ENCODE measurements around the gene KIAA0930. TPM values are rescaled to one million over a fixed set of nuclear protein-coding genes. Genes with fewer than 3 reads are reported as not detected.

The KIAA0930 gene
- total RNA-seq, 2 donors from 2014 or later = 29.1 to 55.1 TPM

- 45% methylated on average over 15 of the region's 15 CpGs for WGBS
- Histone ChIP-seq H3K4me3 (no peak overlapping the region), H3K36me3 (no peaks in the 10 kb centered on the region), H3K27ac (peak overlapping the region; percentile 76 to 83), H3K9me3 (no peaks in the 10 kb centered on the region), H3K27me3 (replicated peaks; ENCODE audit: insufficient read depth) (no peaks in the 10 kb centered on the region), H3K4me1 (replicated peaks) (peaks cover 11% of the 10 kb centered on the region)
- peak; percentile 7 for TF ChIP-seq POLR2AphosphoS5 (IDR thresholded peaks at IDR 0.05)
- no peak for TF ChIP-seq CTCF (IDR thresholded peaks at IDR 0.05)
- TF ChIP-seq POLR2A (IDR thresholded peaks at IDR 0.05) = no peak
- DNase-seq (ENCODE audit: low spot score) = no peak
- intact Hi-C loops (cut with DNase I) = no loop called here
These were observed 32.9 kb upstream of the KIAA0930 start for GRCh38 chr22:45273452-45274075.

- TF ChIP-seq POLR2AphosphoS5 (IDR thresholded peaks at IDR 0.05) (no peak), CTCF (IDR thresholded peaks at IDR 0.05) (no peak), POLR2A (IDR thresholded peaks at IDR 0.05) (no peak)
- Histone ChIP-seq H3K4me3 (no peak overlapping the region), H3K27me3 (replicated peaks; ENCODE audit: insufficient read depth) (no peaks in the 10 kb centered on the region), H3K9me3 (no peaks in the 10 kb centered on the region), H3K27ac (peak overlapping the region; percentile 76 to 83), H3K36me3 (no peaks in the 10 kb centered on the region), H3K4me1 (replicated peaks) (peaks cover 11% of the 10 kb centered on the region)
- no peak for DNase-seq (ENCODE audit: low spot score)
- 92% methylated on average over 7 of the region's 7 CpGs for WGBS
- intact Hi-C loops (cut with DNase I) = no loop called here
These were observed 31.8 kb upstream of the KIAA0930 start for GRCh38 chr22:45272498-45272897.

- Histone ChIP-seq H3K4me3 (no peak overlapping the region), H3K9me3 (no peaks in the 10 kb centered on the region), H3K27ac (peak overlapping the region; percentile 76 to 83), H3K36me3 (no peaks in the 10 kb centered on the region), H3K27me3 (replicated peaks; ENCODE audit: insufficient read depth) (no peaks in the 10 kb centered on the region), H3K4me1 (replicated peaks) (peaks cover 11% of the 10 kb centered on the region)
- TF ChIP-seq POLR2AphosphoS5 (IDR thresholded peaks at IDR 0.05) = peak; percentile 47
- no peak for TF ChIP-seq POLR2A (IDR thresholded peaks at IDR 0.05)
- no peak for DNase-seq (ENCODE audit: low spot score)
- 31% methylated on average over 13 of the region's 13 CpGs for WGBS
- intact Hi-C loops (cut with DNase I) = no loop called here
These were observed 31.0 kb upstream of the KIAA0930 start for GRCh38 chr22:45271667-45272201.

GRCh38 chr22:45270095-45271020 lies 29.7 kb upstream of the KIAA0930 start:
- H3K9me3 ChIP-seq = no peaks in the 10 kb centered on the region
- H3K4me1 ChIP-seq (replicated peaks) = peaks cover 11% of the 10 kb centered on the region
- peak overlapping the region in 1 of 2 donors; percentile 52 for H3K4me3 ChIP-seq
- 80% methylated on average over 16 of the region's 16 CpGs for WGBS
- TF ChIP-seq POLR2AphosphoS5 (IDR thresholded peaks at IDR 0.05) = no peak
- no peak for TF ChIP-seq CTCF (IDR thresholded peaks at IDR 0.05)
- no peak for TF ChIP-seq POLR2A (IDR thresholded peaks at IDR 0.05)
- H3K27me3 ChIP-seq (replicated peaks; ENCODE audit: insufficient read depth) = no peaks in the 10 kb centered on the region
- DNase-seq (ENCODE audit: low spot score) = no peak
- intact Hi-C loops (cut with DNase I) = no loop called here
- H3K27ac ChIP-seq = peak overlapping the region; percentile 6 to 83
- H3K36me3 ChIP-seq = no peaks in the 10 kb centered on the region
